GM19397 (cell line): ENCODE data around the gene AGXT.

ENCODE experiments used
- ATAC-seq: cut with Tn5 transposase; IDR thresholded peaks from one replicate; pipeline ENCODE4 v1.9.1; 2021; ENCODE audit warnings: mild to moderate bottlenecking, moderate library complexity; ENCODE audit not compliant: unreplicated experiment

Gene AGXT

GRCh38 chr2:240868286-240869108 is at the start of gene AGXT:
TSS of gene AGXT (plus strand) at chr2:240868824. CDS start at chr2:240868866, 42 bp downstream.
- ATAC-seq = no peak

- ATAC-seq = no peak
Observed at GRCh38 chr2:240819126-240819857, 49.3 kb upstream of the AGXT start.

- ATAC-seq = no peak
Observed at GRCh38 chr2:240819858-240820606, 48.6 kb upstream of the AGXT start, which contains the start of gene KIF1A. TSS of gene KIF1A (minus strand) at chr2:240820219. CDS start at chr2:240797752, 22,467 bp downstream.

GRCh38 chr2:240820607-240821428 is 47.8 kb upstream of the AGXT start:
- ATAC-seq = no peak

GRCh38 chr2:240821429-240821778 is 47.2 kb upstream of the AGXT start:
- no peak for ATAC-seq

GRCh38 chr2:240822280-240822847 is 46.3 kb upstream of the AGXT start:
- ATAC-seq = no peak

- ATAC-seq = no peak
Observed at GRCh38 chr2:240823449-240824336, 44.9 kb upstream of the AGXT start.

GRCh38 chr2:240825476-240825875 is 43.1 kb upstream of the AGXT start:
- ATAC-seq = no peak

GRCh38 chr2:240831594-240832204 is 36.9 kb upstream of the AGXT start:
- no peak for ATAC-seq

- peak; percentile 86 for ATAC-seq
Observed at GRCh38 chr2:240832205-240832727, 36.4 kb upstream of the AGXT start.

GRCh38 chr2:240832921-240833494 is 35.6 kb upstream of the AGXT start:
- no peak for ATAC-seq

GRCh38 chr2:240833724-240834285 is 34.8 kb upstream of the AGXT start:
- no peak for ATAC-seq

GRCh38 chr2:240834377-240834975 is 34.1 kb upstream of the AGXT start:
- ATAC-seq = no peak

- no peak for ATAC-seq
Observed at GRCh38 chr2:240835528-240835927, 33.1 kb upstream of the AGXT start.

GRCh38 chr2:240836781-240837467 is 31.7 kb upstream of the AGXT start:
- ATAC-seq = no peak

GRCh38 chr2:240837621-240838020 is 31.0 kb upstream of the AGXT start:
- ATAC-seq = no peak
